Measurements from ENCODE around the gene ARSB.
"Not testable (repeated sequence)": the region's sequence is repeated elsewhere in the genome, so short reads cannot be mapped to it uniquely, and the experiment has no call there.

Gene ARSB

DNA sequence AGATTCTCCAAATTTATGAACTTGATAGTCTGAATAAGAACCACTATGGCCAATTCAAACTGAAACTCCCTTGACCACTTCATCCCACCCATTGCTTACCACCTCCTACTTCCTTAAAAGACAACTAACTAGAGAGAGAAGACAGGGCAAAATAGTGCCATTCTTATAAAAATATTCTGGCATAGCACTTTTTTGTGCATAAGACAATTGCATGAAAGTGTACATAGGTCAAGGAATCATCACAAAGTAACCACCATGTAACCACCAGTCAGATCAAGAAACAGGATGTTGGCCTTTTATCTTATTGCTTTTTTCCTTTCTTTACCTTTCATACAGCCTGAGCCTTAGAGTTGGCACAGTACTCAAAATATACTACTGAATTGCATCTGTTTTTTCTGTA lies 8.1 kb upstream of the ARSB start:
- DNase-seq: no peak

DNA sequence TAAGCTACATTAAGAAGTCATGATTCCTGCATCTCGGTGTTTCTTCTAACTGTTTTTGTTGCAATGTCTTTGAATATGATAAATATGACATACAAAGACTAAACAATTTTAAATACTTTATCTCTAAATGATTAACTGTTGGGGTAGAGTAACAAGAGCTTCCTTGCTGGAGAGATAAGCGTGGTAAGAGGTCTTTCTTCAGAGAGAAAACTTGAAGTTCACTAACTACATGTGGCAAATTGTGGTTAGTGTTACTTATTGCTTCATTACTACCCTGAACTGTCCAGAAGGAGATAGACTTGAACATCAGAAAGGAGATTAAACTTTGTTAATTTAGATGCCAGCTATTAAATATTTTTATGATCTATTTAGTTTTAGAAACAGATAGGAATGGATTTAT lies 7.0 kb upstream of the ARSB start:
- no peak for DNase-seq

GRCh38 chr5:78989080-78989479 lies 4.0 kb upstream of the ARSB start:
- no peak for DNase-seq

- peak; percentile 38 for DNase-seq
Measured at GRCh38 chr5:78985725-78986223, 664 bp upstream of the ARSB start.

GRCh38 chr5:78984439-78985115 lies 533 bp downstream of the ARSB start:
- peak; percentile 88 for DNase-seq

DNA sequence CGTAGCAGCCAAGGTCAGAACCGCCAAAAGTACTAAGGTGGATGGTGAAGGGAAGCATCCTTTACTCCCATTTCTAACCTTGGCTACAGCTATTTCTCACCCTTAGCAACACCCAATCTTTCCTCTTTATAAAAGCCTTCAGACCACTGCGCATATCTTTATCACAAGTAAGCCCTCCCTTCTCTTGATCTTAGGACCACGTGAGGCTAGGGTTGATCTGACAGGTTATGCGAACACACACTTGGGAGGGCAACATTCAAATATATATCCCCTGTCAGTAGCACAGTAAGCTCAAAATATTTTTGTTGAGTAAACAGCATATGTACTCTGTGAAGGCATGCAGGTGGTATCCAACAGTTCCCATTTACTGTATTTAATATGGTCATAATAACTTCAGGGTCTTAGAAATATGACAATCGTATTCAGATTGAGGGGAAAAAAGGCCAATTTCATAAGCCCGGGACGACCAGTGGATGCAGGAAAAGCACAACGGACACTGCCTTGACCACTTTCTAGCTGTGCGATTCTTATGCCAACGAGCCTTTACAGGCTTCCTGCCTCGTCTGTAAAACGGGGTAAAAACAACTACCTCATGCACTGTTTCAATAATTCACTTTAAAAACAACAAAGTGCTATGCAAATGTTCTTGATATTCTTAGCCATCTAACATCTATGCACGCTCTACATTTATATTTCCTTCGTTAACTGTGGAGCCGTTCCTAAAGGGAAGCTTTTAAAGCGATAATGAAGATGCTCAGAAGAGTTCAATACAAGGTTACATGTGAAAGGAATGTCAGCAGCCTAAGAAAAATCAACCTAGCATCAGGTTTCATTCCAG lies 1.3 kb downstream of the ARSB start:
- no peak for DNase-seq

DNA sequence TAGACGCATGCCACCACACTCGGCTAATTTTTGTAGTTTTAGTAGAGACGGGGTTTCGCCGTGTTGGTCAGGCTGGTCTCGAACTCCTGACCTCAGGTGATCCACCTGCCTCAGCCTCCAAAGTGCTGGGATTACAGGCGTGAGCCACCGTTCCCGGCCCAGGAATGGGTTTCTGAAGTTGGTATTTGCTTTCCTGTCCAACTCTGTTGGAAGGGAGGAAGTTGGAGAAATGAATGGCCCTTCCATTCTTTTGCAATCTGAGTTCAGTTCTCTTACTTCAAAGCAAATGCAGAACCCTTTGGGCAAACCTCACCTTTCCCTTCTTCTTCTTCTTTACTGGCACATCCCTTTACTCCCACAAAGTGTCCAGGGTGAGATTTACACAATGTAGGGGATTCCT lies 1.9 kb downstream of the ARSB start:
- DNase-seq: not testable (repeated sequence)

- no peak for DNase-seq
Measured at GRCh38 chr5:78979909-78980308, 5.2 kb downstream of the ARSB start.

DNA sequence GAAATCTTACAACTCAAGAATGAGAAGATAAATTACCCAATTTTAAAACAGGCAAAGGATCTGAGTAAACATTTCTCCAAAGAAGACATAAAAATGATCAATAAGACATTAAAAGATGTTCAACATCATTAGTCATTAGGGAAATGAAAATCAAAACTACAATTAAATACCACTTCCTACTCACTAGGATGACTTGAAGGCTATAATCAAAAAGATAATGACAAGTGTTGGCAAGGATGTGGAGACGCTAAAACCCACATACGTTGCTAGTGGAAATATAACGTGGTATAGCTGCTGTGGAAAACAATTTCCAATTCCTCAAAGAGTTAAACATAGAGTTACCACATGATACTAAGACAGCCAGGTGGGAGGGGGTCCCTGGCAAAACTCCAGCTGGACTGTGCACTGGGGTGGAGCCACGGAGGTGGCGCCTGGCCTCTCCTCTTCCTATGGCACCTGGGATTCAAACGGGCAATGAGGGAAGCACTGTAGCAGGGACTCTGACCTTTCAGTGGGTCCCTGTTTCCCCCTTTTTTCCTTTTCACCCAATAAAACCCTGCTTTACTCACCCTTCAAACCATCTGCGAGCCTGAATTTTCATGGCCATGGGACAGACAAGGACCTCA lies 5.9 kb downstream of the ARSB start:
- no peak for DNase-seq

DNA sequence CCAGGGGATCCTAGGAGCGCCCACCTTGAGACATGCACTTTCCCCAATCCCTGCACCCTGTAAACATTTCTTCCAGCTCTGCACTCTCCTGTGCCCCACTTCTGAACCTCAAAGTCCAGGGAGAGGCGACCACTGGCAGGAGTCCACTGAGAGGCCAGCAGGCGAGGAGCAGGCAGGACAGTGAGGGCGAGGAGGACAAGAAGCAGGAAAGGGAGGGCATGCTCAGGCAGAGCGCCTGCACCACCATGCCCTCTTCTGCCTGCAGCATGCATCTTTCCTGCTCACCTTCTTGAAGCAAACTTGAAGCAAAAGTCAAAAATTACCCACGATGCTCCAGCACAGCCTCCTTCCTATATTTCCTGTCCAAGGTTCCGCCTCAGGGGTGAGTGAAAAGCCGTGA lies 10.1 kb downstream of the ARSB start:
- DNase-seq: no peak

DNA sequence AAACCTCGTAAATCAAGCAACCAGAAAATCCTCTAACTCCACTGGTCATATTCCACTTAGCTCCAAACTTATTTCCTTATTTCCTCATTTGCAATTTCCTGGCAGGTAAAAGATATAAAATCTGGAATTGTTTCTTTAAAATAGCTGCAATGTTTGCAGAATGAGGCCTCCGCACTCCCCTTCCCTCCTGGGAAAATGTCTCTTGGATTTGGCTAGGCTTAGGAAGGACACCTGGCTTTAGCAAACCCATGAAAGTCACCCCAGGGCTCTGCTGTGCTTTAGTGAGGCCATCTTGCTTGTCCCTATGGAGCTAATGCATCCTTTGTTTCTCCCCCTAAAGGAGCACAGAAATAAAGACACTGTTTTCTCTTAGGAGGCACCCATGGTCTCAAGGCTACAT lies 10.5 kb downstream of the ARSB start:
- no peak for DNase-seq

DNA sequence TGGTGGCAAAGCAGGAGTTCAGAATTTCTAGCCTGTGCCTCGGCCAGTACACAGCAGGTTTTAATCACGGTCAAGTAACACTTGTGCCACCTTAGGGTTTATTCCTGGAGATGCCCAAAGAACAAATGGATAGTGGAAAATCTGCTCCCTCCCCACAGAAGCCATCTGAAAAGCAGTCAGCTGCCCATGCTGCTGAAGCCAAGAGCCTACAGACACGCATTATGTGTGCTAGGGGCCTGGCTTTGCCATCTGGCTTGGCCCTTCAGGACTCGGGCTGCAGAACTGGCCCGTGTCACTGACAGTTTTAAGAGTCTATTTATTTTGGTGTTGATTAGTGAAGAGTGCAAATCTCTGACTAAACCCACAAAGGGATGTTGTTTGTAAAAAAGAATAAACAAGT lies 11.1 kb downstream of the ARSB start:
- no peak for DNase-seq

DNA sequence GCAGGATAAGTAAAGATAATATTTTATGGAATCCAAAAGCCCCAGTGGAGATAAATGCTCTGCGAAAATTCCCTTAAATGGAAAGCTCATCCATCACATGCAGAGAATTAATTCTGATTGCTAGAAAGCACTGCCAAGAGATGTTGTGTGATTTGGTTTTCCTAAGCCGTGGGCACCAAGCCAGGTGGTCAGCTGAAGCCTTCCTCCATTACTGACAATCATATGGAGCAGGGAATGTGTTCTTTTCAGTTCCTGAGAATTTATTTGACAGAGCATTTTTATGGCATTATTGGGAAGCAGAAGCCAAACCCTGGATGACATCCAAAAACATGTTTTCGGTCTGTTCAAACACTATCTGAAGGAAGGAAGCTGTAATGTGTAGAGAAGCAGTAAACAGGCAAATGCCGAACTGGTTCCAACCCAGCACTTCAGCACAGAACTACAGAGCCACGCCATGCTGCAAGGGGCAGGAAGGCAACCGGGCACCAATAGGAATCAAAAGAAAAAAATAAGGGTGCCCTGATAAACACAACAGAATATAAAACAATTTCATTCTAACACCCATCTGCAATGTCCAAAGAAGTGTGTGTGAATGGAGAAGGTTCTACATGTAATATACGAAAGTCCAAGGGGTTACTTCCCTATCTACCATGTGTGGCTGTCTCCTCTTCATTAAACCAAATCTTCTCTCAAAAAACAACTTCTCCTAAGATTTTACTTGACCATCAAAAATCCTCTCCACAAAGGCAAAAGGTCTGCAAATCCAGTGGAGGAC lies 12.3 kb downstream of the ARSB start:
- DNase-seq: peak; percentile 90

DNA sequence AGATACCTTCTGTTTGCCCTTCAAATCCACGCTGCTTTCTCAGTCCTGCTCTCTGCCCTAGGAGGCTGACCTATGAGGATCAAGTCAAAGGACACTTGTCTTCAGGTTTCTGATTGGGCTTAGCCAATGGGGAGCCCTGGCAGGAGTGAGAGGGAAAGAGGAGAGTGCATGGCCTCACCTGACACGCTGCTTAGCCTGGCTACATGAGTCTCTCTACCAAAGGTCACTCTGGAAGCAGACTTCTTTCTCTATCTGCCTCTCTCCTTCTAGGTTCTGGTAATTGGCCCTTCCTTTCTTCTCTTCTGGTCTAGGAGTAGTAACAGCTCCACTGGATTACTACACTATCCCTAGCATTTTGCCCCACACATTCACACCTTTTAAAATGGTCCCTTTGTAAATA lies 13.1 kb downstream of the ARSB start:
- no peak for DNase-seq

GRCh38 chr5:78968781-78969180 lies 16.3 kb downstream of the ARSB start:
- DNase-seq: no peak

- peak; percentile 74 for DNase-seq
Measured at GRCh38 chr5:78964889-78965288, 20.2 kb downstream of the ARSB start.

GRCh38 chr5:78961743-78962142 lies 23.4 kb downstream of the ARSB start:
- peak; percentile 61 for DNase-seq

DNA sequence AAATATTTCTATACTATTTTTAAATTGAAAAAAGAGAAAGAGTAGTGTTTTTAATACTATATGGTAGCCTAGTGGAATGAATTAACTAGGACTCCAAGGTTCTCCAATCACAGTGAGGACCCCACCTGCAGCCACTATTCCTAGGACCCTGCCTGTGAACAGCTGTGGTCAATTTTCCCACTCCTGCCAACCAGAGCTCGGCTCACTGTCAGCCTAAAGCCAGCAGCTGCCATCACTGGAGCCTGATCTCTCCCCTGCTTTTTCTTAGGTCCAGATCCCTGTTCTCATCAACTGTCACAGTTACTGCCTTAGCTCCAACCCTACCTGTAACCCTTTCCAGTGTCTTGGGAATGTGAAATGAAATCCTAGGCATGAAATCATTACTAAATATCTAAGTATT lies 25.3 kb downstream of the ARSB start:
- no peak for DNase-seq

- no peak for DNase-seq
Measured at GRCh38 chr5:78958672-78959445, 26.3 kb downstream of the ARSB start.

DNA sequence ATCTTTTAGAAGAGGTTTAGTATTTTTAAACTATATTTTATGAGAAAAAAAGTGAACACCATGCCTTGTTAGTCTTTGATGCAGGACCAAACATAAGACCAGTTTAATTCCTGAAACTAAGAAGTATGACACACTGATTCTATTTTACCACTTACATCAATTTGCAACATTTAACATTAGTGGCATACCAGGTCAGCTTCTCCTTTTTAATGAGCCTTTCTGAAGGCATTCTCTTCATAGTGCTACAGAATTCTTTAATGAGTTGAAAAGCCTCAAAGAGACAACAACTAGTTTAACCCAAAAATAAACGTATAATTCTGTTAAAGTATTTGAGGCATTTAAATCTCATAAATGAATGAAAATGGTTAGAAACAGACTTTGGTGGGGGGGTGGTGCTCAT lies 28.2 kb downstream of the ARSB start:
- DNase-seq: no peak

- DNase-seq: peak; percentile 57
Measured at GRCh38 chr5:78953092-78953800, 31.9 kb downstream of the ARSB start.

- peak; percentile 70 for DNase-seq
Measured at GRCh38 chr5:78930721-78931120, 54.4 kb downstream of the ARSB start.
